BLaER1 (cell line): ENCODE data around the gene PNMA8C.

Source experiments
- H3K27ac ChIP-seq: shearing (Covaris generic); formaldehyde crosslinking; 2 replicates; pipeline ENCODE4 v1.8.1; 2022
- H3K27me3 ChIP-seq: shearing (Covaris generic); formaldehyde crosslinking; 2 replicates; pipeline ENCODE4 v1.8.1; 2022
- H3K36me3 ChIP-seq: shearing (Covaris generic); formaldehyde crosslinking; 2 replicates; pipeline ENCODE4 v1.8.1; 2022
- H3K4me1 ChIP-seq: shearing (Covaris generic); formaldehyde crosslinking; 2 replicates; pipeline ENCODE4 v1.8.1; 2022
- H3K4me2 ChIP-seq: shearing (Covaris generic); formaldehyde crosslinking; 2 replicates; pipeline ENCODE4 v1.8.1; 2022
- H3K4me3 ChIP-seq: shearing (Covaris generic); formaldehyde crosslinking; 2 replicates; pipeline ENCODE4 v1.8.1; 2022
- H3K9ac ChIP-seq: shearing (Covaris generic); formaldehyde crosslinking; 2 replicates; pipeline ENCODE4 v1.8.1; 2022
- H3K9me3 ChIP-seq: shearing (Covaris generic); formaldehyde crosslinking; 2 replicates; pipeline ENCODE4 v1.8.1; 2022
- H4K20me1 ChIP-seq: shearing (Covaris generic); formaldehyde crosslinking; 2 replicates; pipeline ENCODE4 v1.8.1; 2022
- Cebpa-rat ChIP-seq: shearing (Covaris generic); IDR thresholded peaks from 2 replicates; pipeline ENCODE4 v1.8.1; 2022

The PNMA8C gene

DNA sequence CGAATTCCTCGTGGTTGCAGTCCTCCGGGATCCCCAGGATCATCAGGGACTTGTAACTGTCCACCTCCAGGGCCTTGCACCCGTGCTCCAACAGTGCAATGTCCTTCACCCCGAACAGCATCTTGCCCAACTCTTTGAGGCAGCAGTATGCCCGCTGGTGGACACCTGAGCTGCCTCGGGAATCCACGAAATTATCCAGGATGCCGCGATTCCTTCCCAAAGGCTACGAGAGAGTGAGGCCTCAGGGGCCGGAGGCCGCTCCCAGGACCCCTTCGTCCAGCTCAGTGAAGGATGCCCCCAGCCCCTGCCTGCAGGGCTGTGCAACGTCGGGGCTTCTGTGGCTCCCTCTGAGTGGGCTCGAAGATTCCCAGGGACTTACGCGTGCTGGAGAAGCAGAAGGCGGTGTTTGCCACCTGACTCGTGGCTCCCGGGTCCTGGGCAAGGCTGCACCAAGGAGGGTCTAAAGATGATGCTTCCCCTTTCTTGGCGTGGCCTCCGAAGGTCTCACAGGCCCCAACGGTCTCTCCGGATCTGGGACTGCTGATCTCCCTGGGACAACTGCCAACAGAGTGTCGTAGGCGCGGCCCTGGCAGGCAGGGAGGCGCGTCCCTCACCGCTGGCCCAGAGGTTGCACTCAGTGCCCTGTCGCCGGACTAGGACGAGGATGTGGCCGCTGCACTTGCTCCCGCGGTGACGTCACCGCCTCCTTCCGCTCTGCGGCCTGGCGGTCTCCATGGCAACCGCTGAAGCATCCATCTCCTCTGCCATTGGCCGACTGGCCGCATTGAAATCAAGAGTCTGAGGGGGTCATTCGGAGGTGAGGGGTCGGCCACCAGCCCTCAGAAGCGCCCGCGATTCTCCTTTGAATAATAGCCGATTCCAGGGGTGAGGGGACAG lies at the start of gene PNMA8C:
Gene PNMA8C, minus strand, starts transcription at position 698 of the 897 bp plus-strand sequence. Its CDS starts 577 bp downstream, at position 121.
- H3K27ac ChIP-seq: no peak within 1 kb of the TSS
- H3K4me3 ChIP-seq: no peak within 1 kb of the TSS
- H3K4me2 ChIP-seq: peak within 1 kb of the TSS; percentile 70

DNA sequence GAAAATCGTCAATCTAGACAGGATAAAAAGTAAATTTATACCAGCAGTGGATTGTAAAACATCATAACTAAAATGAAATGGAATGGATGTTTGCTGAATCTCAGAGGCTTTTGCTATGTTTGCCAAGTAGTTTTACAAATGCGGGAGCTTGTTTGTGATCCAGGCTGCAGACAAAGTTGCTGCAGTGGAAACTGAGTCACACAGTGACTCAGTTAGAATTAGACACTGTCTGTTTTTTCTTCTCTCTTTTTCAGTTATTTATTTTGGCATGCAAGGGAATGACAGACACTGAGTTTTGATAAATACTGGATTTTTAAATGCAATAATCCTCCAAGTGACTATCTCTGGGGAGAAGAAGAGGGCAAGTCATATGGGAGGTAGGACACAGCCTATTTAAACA lies 47.2 kb upstream of the PNMA8C start:
- Histone ChIP-seq H3K4me2 (no peak overlapping the region), H3K4me1 (peaks cover 62% of the 10 kb centered on the region)

More for the DNA sequence above, at the start of gene PNMA8C:
- no peak for TF ChIP-seq Cebpa-rat
- H3K36me3 ChIP-seq: no peaks in the 10 kb centered on the region
- peaks cover 49% of the 10 kb centered on the region for H3K4me1 ChIP-seq
- H3K27me3 ChIP-seq: peaks cover 37% of the 10 kb centered on the region
- no peaks in the 10 kb centered on the region; the same call in 1 of the 2 replicates for H3K9me3 ChIP-seq
- H4K20me1 ChIP-seq: no peaks in the 10 kb centered on the region
- H3K9ac ChIP-seq: no peak within 1 kb of the TSS

DNA sequence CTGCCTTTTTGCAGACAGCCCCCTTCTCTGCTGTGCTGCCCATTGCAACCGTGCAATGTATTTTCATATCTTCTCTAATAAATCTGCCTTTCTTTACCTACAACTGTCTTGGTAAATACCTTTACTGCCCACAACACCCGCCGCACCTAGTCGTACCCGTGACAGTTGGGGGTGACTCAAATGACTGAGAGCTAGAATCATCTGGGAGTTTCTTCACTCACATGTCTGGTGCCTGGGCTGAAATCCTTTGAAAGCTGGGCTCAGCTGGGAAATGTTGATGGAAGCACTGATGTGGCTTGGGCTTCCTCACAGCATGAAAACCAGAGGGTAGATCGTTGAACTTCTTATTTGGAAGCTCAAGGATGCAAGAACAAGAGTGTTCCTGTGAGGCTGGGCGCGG lies 45.5 kb upstream of the PNMA8C start:
- H3K4me1 ChIP-seq: peaks cover 79% of the 10 kb centered on the region
- no peak overlapping the region for H3K4me3 ChIP-seq
- 0 out of 2 replicates have a peak overlapping the region, but pooled peaks have one; percentile 35 for H3K27ac ChIP-seq
- no peak for TF ChIP-seq Cebpa-rat
- peak overlapping the region; percentile 82 for H3K4me2 ChIP-seq
- H4K20me1 ChIP-seq: no peaks in the 10 kb centered on the region
- H3K27me3 ChIP-seq: no peaks in the 10 kb centered on the region
- H3K9me3 ChIP-seq: no peaks in the 10 kb centered on the region
- H3K9ac ChIP-seq: no peak overlapping the region
- no peaks in the 10 kb centered on the region for H3K36me3 ChIP-seq

More for the DNA sequence above, 47.2 kb upstream of the PNMA8C start:
- no peaks in the 10 kb centered on the region for H3K36me3 ChIP-seq
- H3K4me3 ChIP-seq: no peak overlapping the region
- no peaks in the 10 kb centered on the region for H3K9me3 ChIP-seq
- no peaks in the 10 kb centered on the region for H4K20me1 ChIP-seq
- no peak overlapping the region for H3K27ac ChIP-seq
- TF ChIP-seq Cebpa-rat: no peak
- H3K27me3 ChIP-seq: no peaks in the 10 kb centered on the region
- H3K9ac ChIP-seq: no peak overlapping the region

DNA sequence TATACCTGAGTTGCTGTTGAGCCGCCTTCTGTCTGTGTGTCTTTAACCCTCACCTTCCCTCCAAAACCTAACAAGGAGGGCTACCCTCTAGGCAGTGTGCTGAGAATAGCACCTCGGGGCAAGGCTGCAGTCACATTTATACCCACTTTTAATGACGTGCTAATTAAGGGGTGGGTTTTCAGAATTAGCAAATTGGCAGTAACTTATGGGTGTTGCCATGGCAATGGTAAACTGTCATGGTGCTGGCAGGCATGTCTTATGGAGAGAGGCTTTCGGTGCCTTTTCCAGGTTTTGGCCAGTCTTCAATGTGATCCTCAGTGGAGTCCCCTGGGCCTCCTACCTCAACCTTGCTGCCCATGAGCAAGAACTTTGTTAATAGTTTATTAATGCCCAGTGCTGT lies 43.9 kb upstream of the PNMA8C start:
- no peaks in the 10 kb centered on the region for H4K20me1 ChIP-seq
- H3K4me3 ChIP-seq: no peak overlapping the region
- no peaks in the 10 kb centered on the region for H3K9me3 ChIP-seq
- no peak for TF ChIP-seq Cebpa-rat
- H3K4me2 ChIP-seq: peak overlapping the region; percentile 82
- peaks cover 81% of the 10 kb centered on the region for H3K4me1 ChIP-seq
- H3K9ac ChIP-seq: no peak overlapping the region
- H3K27ac ChIP-seq: no peak overlapping the region
- H3K36me3 ChIP-seq: no peaks in the 10 kb centered on the region
- H3K27me3 ChIP-seq: no peaks in the 10 kb centered on the region

DNA sequence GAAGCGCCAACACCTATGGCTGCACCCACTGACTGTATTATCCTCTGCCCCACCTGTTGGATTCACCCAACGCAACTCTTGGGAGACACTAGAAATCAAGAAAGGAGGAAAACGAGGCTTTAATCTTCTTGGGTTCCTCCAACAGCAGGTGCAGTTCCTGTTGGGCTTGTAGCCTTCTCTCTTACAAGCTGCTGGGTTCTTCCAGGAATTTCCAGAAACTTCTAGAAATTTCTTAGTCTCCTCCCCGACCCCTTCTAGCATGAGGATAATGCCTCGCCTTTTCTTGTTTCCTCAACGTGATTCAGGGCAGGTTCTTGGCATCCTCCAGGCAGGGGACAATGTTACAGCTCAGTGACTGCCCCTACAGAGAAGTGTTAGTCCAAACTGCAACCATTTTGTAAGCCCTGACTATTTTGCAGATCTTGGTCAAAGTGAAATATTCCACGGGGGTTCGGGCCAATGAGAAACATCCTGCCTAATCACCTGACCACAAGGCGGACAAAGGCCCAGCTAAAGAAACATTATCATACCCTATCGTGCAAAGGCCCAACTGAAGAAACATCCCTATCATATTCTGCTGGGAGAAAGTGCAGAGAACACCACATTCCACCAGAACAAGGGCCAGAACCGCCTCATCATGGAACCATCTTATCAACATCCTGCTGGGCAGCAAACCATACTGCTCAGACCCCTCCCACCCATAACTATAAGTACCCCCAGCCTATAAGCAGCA lies 43.2 kb upstream of the PNMA8C start:
- no peaks in the 10 kb centered on the region for H4K20me1 ChIP-seq
- H3K36me3 ChIP-seq: no peaks in the 10 kb centered on the region
- no peak overlapping the region for H3K4me3 ChIP-seq
- H3K27ac ChIP-seq: no peak overlapping the region
- no peaks in the 10 kb centered on the region for H3K9me3 ChIP-seq
- peak overlapping the region; percentile 82 for H3K4me2 ChIP-seq
- no peak overlapping the region for H3K9ac ChIP-seq
- no peak for TF ChIP-seq Cebpa-rat
- H3K27me3 ChIP-seq: no peaks in the 10 kb centered on the region
- peaks cover 82% of the 10 kb centered on the region for H3K4me1 ChIP-seq

DNA sequence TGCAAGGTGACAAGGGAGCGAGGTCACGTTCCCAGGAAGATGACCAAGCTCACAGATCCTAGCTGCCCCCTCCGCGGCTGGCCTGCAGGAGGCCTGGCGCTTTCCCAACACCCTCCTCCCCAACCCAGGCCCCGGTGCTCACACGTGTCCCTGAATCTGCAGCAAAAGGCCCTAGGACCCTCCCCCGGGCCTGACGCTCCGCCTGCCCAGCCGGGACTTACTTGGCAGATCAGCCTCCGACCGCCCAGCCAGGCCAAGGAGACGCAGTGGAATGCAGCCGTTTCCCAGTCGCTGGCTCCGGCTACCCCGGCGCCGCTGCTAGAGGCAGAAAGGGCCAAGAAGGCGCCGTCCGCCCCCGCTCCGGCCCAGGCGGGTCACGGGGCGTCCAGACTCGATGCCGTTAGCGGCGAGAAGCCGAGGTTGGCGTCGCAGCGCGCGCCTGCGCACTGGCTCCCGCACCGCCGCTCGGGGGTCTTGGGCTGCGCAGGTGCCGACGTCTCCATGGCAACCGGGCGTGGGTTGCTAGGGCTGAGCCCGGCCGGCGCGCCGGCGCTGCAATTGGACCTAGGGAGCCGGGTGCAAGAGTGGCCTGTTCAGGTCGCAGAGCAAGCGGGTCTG lies 42.5 kb upstream of the PNMA8C start, which contains the start of gene PNMA8A:
Gene PNMA8A, minus strand, starts transcription at position 448 of the 618 bp plus-strand sequence. CDS start 528 bp downstream, outside the sequence.
- Histone ChIP-seq H3K4me3 (no peak within 1 kb of the TSS), H3K36me3 (no peaks in the 10 kb centered on the region), H3K4me2 (peak within 1 kb of the TSS; percentile 82), H3K27ac (peak within 1 kb of the TSS; percentile 58; the same call in 1 of the 2 replicates), H3K4me1 (peaks cover 88% of the 10 kb centered on the region), H3K9me3 (no peaks in the 10 kb centered on the region), H4K20me1 (no peaks in the 10 kb centered on the region), H3K9ac (peak within 1 kb of the TSS; percentile 8; the same call in 1 of the 2 replicates), H3K27me3 (no peaks in the 10 kb centered on the region)
- no peak for TF ChIP-seq Cebpa-rat

DNA sequence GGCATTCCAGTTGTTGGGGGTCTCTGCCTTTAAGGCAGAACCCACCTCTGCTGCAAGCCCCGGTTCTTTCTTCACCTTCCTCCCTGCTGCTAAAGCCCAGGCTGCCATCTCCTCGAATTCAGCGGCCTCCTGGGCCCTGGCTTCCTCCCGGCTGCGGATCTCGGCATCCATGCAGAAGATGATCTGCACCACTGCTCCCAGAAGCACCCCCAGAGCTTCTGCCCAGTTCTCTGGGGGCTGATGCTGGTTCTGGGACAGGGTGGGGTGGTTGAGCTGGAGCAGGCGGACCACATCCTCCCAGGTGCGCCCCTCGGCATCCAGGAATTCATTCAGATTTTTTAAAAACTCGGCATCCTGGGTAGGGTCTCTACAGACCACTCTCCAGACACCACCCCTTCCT lies 41.6 kb upstream of the PNMA8C start:
- no peaks in the 10 kb centered on the region for H3K27me3 ChIP-seq
- H3K27ac ChIP-seq: peak overlapping the region; percentile 58; the same call in 1 of the 2 replicates
- no peak overlapping the region for H3K4me3 ChIP-seq

DNA sequence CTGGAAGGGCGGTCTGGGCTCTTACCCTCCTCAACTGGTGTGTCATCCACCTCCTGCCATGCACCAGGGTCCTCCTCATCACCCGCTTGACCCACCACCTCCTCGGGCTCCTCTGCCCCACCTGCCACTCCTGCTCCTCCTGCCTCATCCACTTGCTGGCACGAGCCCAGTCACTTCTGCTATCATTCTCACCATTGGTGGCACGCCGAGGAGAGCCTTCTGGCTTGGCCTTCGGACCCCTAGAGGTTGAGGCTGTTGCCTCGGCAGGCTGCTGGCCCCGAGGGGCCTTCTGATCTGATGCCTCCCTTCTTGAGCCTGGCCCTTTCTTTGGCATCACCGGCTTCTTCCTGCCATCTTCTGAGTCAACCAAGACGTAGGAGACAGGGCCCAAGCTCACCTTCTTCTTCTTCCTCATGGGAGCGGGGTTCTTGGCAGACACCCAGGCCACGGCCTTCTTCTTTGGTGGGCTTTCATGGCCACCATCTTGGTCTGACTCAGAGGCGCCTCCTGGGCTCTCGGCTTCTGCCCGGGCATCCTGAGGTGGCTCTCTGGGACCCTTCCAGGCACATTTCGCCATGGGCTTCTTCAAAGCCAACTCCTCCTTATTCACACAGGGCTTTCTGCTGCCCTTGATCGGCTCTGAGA lies 40.9 kb upstream of the PNMA8C start:
- peak overlapping the region; percentile 8; the same call in 1 of the 2 replicates for H3K9ac ChIP-seq
- peak overlapping the region; percentile 82 for H3K4me2 ChIP-seq
- TF ChIP-seq Cebpa-rat: no peak
- H3K27me3 ChIP-seq: no peaks in the 10 kb centered on the region
- peaks cover 97% of the 10 kb centered on the region for H3K4me1 ChIP-seq
- no peak overlapping the region for H3K4me3 ChIP-seq
- no peaks in the 10 kb centered on the region for H3K9me3 ChIP-seq
- peak overlapping the region; percentile 58; the same call in 1 of the 2 replicates for H3K27ac ChIP-seq
- H4K20me1 ChIP-seq: no peaks in the 10 kb centered on the region
- H3K36me3 ChIP-seq: no peaks in the 10 kb centered on the region

More for the DNA sequence above, 41.6 kb upstream of the PNMA8C start:
- no peaks in the 10 kb centered on the region for H4K20me1 ChIP-seq
- H3K36me3 ChIP-seq: no peaks in the 10 kb centered on the region
- H3K9me3 ChIP-seq: no peaks in the 10 kb centered on the region
- peaks cover 96% of the 10 kb centered on the region for H3K4me1 ChIP-seq
- H3K9ac ChIP-seq: peak overlapping the region; percentile 8; the same call in 1 of the 2 replicates
- no peak for TF ChIP-seq Cebpa-rat
- peak overlapping the region; percentile 82 for H3K4me2 ChIP-seq
